H1 (cell line): ENCODE data around the gene GIMD1. TPM values are rescaled to one million over a fixed set of nuclear protein-coding genes. Genes with fewer than 3 reads are reported as not detected.

Source experiments
- CTCF ChIA-PET: fragments of 300-600 bp; sonication (Branson Sonifier 250); formaldehyde crosslinking; loops from one replicate; lab custom pipeline; 2021; ENCODE audit not compliant: partially characterized antibody; lab: Charles Lee
- POLR2A ChIA-PET: fragments of 300-600 bp; sonication (Branson Sonifier 250); formaldehyde crosslinking; loops from one replicate; lab custom pipeline; 2021; ENCODE audit warnings: inconsistent platforms; ENCODE audit not compliant: partially characterized antibody; lab: Charles Lee
- DNase-seq, 2 experiments: peaks; one replicate each; pipeline versions ENCODE4 v3.0.0 to v3.0.0-alpha.2; 2010 to 2022; ENCODE audit warnings: low spot score in 2 of 2, low read depth in 1 of 2, mixed read lengths in 1 of 2
- FAIRE-seq: peaks from 2 replicates; lab custom pipeline; 2011; peaks lifted over from hg19 to GRCh38; lab: Jason Lieb, UNC
- H2AFZ ChIP-seq: 2 replicates; pipeline ENCODE4 v1.8.1; 2012; ENCODE audit warnings: low read length, inconsistent platforms
- H2AK5ac ChIP-seq: 2 replicates; pipeline ENCODE4 v1.6.1; 2013; ENCODE audit warnings: low read depth, low read length
- H2BK120ac ChIP-seq: replicated peaks from 2 replicates; pipeline ENCODE3; 2013; ENCODE audit warnings: low read depth, low read length, inconsistent platforms
- H2BK12ac ChIP-seq: 2 replicates; pipeline ENCODE4 v1.6.1; 2013; ENCODE audit warnings: low read depth, low read length
- H2BK15ac ChIP-seq: 2 replicates; pipeline ENCODE4 v1.6.1; 2013; ENCODE audit warnings: low read length
- H2BK20ac ChIP-seq: 2 replicates; pipeline ENCODE4 v1.6.1; 2013; ENCODE audit warnings: low read length
- H2BK5ac ChIP-seq: 2 replicates; pipeline ENCODE4 v1.6.1; 2013; ENCODE audit warnings: low read depth, low read length
- H3K14ac ChIP-seq: 2 replicates; pipeline ENCODE4 v1.6.1; 2013; ENCODE audit warnings: inconsistent platforms; ENCODE audit not compliant: insufficient read length
- H3K18ac ChIP-seq: 2 replicates; pipeline ENCODE4 v1.6.1; 2013; ENCODE audit warnings: low read length; ENCODE audit errors: extremely low read depth
- H3K23ac ChIP-seq: 2 replicates; pipeline ENCODE4 v1.6.1; 2013; ENCODE audit warnings: inconsistent platforms; ENCODE audit not compliant: insufficient read length
- H3K23me2 ChIP-seq: 2 replicates; pipeline ENCODE4 v1.6.1; 2013; ENCODE audit warnings: low read depth, low read length
- H3K27ac ChIP-seq: 2 replicates; pipeline ENCODE4 v1.6.1; 2011; ENCODE audit warnings: low read depth, low read length, inconsistent platforms
- H3K27me3 ChIP-seq, 4 experiments: replicated peaks in 1 of 4; 1 replicate in 1 of 4; 2 replicates in 3 of 4; pipeline versions ENCODE4 v1.6.1 to v1.8.1; 2011 to 2013; ENCODE audit warnings: low read length in 3 of 4, mild to moderate bottlenecking in 3 of 4, inconsistent platforms in 2 of 4, mixed read lengths in 2 of 4, moderate library complexity in 1 of 4; ENCODE audit not compliant: control insufficient read depth in 3 of 4, insufficient read depth in 3 of 4; ENCODE audit errors: extremely low read depth in 1 of 4
- H3K36me3 ChIP-seq, 4 experiments: 2 replicates each; pipeline versions ENCODE4 v1.6.1 to v1.8.1; 2011 to 2013; ENCODE audit warnings: mild to moderate bottlenecking in 4 of 4, low read length in 3 of 4, moderate library complexity in 2 of 4, control low read depth in 1 of 4, inconsistent platforms in 1 of 4; ENCODE audit not compliant: insufficient read depth in 4 of 4, control insufficient read depth in 2 of 4
- H3K4ac ChIP-seq: replicated peaks from 2 replicates; pipeline ENCODE3; 2013; ENCODE audit warnings: low read length, low read depth, mixed read lengths, inconsistent platforms; ENCODE audit not compliant: insufficient read length
- H3K4me1 ChIP-seq, 4 experiments: replicated peaks in 1 of 4; 1 replicate in 1 of 4; 2 replicates in 3 of 4; pipeline versions ENCODE4 v1.6.1 to v1.8.1; 2011 to 2013; ENCODE audit warnings: low read length in 3 of 4, inconsistent platforms in 2 of 4, mixed read lengths in 1 of 4; ENCODE audit not compliant: insufficient read depth in 4 of 4, control insufficient read depth in 3 of 4
- H3K4me2 ChIP-seq, 2 experiments: 2 replicates each; pipeline versions ENCODE4 v1.6.1 to v1.8.1; 2011 to 2013; ENCODE audit warnings: low read depth in 2 of 2, low read length in 2 of 2, control low read depth in 1 of 2, inconsistent platforms in 1 of 2, mild to moderate bottlenecking in 1 of 2; ENCODE audit not compliant: insufficient read depth in 1 of 2
- H3K4me3 ChIP-seq, 4 experiments: fragments of 200-600, 300-600 bp in 1 of 4; sonication (generic), shearing (Covaris generic), sonication (Bioruptor Twin) in 1 of 4; 2 replicates each; pipeline versions ENCODE4 v1.5.1 to v1.8.1; 2011 to 2016; ENCODE audit warnings: low read length in 4 of 4, low read depth in 3 of 4, control low read depth in 2 of 4, inconsistent platforms in 2 of 4, mild to moderate bottlenecking in 2 of 4, mixed read lengths in 1 of 4, moderate library complexity in 1 of 4; ENCODE audit not compliant: insufficient read depth in 2 of 4; ENCODE audit errors: extremely low read depth in 1 of 4
- H3K56ac ChIP-seq: replicated peaks from 2 replicates; pipeline ENCODE3; 2013; ENCODE audit warnings: low read depth, mild to moderate bottlenecking, mixed read lengths, low read length, inconsistent platforms; ENCODE audit not compliant: insufficient read length
- H3K79me1 ChIP-seq: 2 replicates; pipeline ENCODE4 v1.6.1; 2013; ENCODE audit warnings: low read depth, low read length, control low read depth
- H3K79me2 ChIP-seq, 2 experiments: 2 replicates each; pipeline versions ENCODE4 v1.6.1 to v1.8.1; 2012 to 2013; ENCODE audit warnings: low read length in 2 of 2, mild to moderate bottlenecking in 2 of 2, inconsistent platforms in 1 of 2; ENCODE audit not compliant: insufficient read depth in 2 of 2, control insufficient read depth in 1 of 2
- H3K9ac ChIP-seq, 4 experiments: replicated peaks in 1 of 4; 1 replicate in 1 of 4; 2 replicates in 3 of 4; pipeline versions ENCODE4 v1.6.1 to v1.8.1; 2011 to 2013; ENCODE audit warnings: low read depth in 3 of 4, low read length in 3 of 4, control low read depth in 2 of 4, mild to moderate bottlenecking in 2 of 4, moderate library complexity in 2 of 4, inconsistent platforms in 1 of 4; ENCODE audit errors: extremely low read depth in 1 of 4
- H3K9me3 ChIP-seq, 2 experiments: 2 replicates each; pipeline versions ENCODE4 v1.6.1 to v1.8.1; 2012 to 2013; ENCODE audit warnings: mild to moderate bottlenecking in 2 of 2, moderate library complexity in 2 of 2, control low read depth in 1 of 2, inconsistent platforms in 1 of 2, low read depth in 1 of 2, low read length in 1 of 2, mixed read lengths in 1 of 2; ENCODE audit not compliant: insufficient read depth in 2 of 2
- H4K20me1 ChIP-seq, 2 experiments: replicated peaks in 1 of 2; 2 replicates each; pipeline versions ENCODE3 to v1.8.1; 2011 to 2013; ENCODE audit warnings: inconsistent platforms in 2 of 2, low read length in 2 of 2, mild to moderate bottlenecking in 1 of 2; ENCODE audit not compliant: insufficient read depth in 2 of 2, control insufficient read depth in 1 of 2
- H4K5ac ChIP-seq: 2 replicates; pipeline ENCODE4 v1.6.1; 2013; ENCODE audit warnings: low read length, low read depth, mixed read lengths, inconsistent platforms; ENCODE audit not compliant: insufficient read length
- H4K8ac ChIP-seq: 2 replicates; pipeline ENCODE4 v1.8.0; 2013; ENCODE audit warnings: mild to moderate bottlenecking, moderate library complexity, low read length, inconsistent platforms; ENCODE audit not compliant: insufficient read depth; ENCODE audit errors: extremely low read depth
- H4K91ac ChIP-seq: replicated peaks from 2 replicates; pipeline ENCODE3; 2013; ENCODE audit warnings: low read length, mixed read lengths, inconsistent platforms; ENCODE audit not compliant: insufficient read length
- CBX5 ChIP-seq: fragments of 300-800, 300-1000 bp; sonication (generic); IDR thresholded peaks from 2 replicates; pipeline ENCODE4 v1.7.1; 2016; ENCODE audit warnings: antibody characterized with exemption, low read length, low read depth
- CREB1 ChIP-seq: IDR thresholded peaks from 2 replicates; pipeline ENCODE4 v1.6.1; 2012; ENCODE audit warnings: inconsistent platforms
- RAD21 ChIP-seq, 2 experiments: IDR thresholded peaks in 1 of 2; conservative IDR thresholded peaks in 1 of 2; 2 replicates each; pipeline ENCODE4 v1.6.1; 2011; ENCODE audit warnings: low read depth in 2 of 2, low read length in 2 of 2, improper control_type of control experiment in 1 of 2, inconsistent platforms in 1 of 2, mild to moderate bottlenecking in 1 of 2, moderate library complexity in 1 of 2
- RFX5 ChIP-seq: IDR thresholded peaks from 2 replicates; pipeline ENCODE4 v1.6.1; 2011; ENCODE audit warnings: low read depth, low read length, improper control_type of control experiment, borderline replicate concordance
- whole genome bisulfite sequencing, 2 experiments: shearing (Covaris generic) in 1 of 2; methylation state at CpG; one replicate each; pipeline versions ENCODE4 v1.1.6 to v1.1.7; 2013 to 2015; ENCODE audit warnings: low lambda C conversion rate in 2 of 2, mixed read lengths in 2 of 2, inconsistent platforms in 1 of 2, low coverage in 1 of 2, missing lambda C conversion rate in 1 of 2; ENCODE audit not compliant: insufficient replicate concordance in 2 of 2, insufficient coverage in 1 of 2, insufficient read length in 1 of 2; ENCODE audit errors: extremely low coverage in 1 of 2, missing lambda C conversion rate in 1 of 2; 5-methylcytosine and 5-hydroxymethylcytosine counted together
- polyA plus RNA-seq, 7 experiments: library from polyadenylated mRNA; depleted of rRNA in 3 of 7; stranded (reverse) in 5 of 7; unstranded in 2 of 7; fragments of >200 nt in 5 of 7; fragments of 200-250 nt in 2 of 7; gene quantifications; 1 replicate in 5 of 7; 2 replicates in 1 of 7; 4 replicates in 1 of 7; pipeline versions ENCODE4 v1.2.1 to v1.2.3, GENCODE V29; 2011 to 2013; ENCODE audit warnings: missing spikeins in 2 of 7, mixed read lengths in 2 of 7
- total RNA-seq: library from RNA; stranded (reverse); fragmentation: NEBNext Ultra II Directional; extraction: Animal tissue kit (Norgen Biotek cat#: 25700); gene quantifications from 2 replicates; pipeline ENCODE4 v1.2.1, GENCODE V29; 2021
- TF ChIP-seq, protein P1 (sequence below): IDR thresholded peaks from 2 replicates; pipeline ENCODE4 v1.6.1; 2012; ENCODE audit warnings: inconsistent platforms
- TF ChIP-seq, protein P2 (sequence below): IDR thresholded peaks from 2 replicates; pipeline ENCODE4 v1.6.1; 2012; ENCODE audit warnings: low read length, inconsistent platforms
- TF ChIP-seq, protein P3 (sequence below), 3 experiments: IDR thresholded peaks; 1 replicate in 2 of 3; 2 replicates in 1 of 3; pipeline versions ENCODE4 v1.5.1 to v1.6.1; 2011; ENCODE audit warnings: low read length in 3 of 3, mild to moderate bottlenecking in 3 of 3, inconsistent platforms in 2 of 3, low read depth in 1 of 3, moderate library complexity in 1 of 3; ENCODE audit not compliant: insufficient read depth in 1 of 3; ENCODE audit errors: control extremely low read depth in 1 of 3

GIMD1 gene
- total and polyA plus RNA-seq, 2 of the 8 experiments (the other 6 are each of a cell fraction or from before 2014, with no cell fraction given): not detected

DNA sequence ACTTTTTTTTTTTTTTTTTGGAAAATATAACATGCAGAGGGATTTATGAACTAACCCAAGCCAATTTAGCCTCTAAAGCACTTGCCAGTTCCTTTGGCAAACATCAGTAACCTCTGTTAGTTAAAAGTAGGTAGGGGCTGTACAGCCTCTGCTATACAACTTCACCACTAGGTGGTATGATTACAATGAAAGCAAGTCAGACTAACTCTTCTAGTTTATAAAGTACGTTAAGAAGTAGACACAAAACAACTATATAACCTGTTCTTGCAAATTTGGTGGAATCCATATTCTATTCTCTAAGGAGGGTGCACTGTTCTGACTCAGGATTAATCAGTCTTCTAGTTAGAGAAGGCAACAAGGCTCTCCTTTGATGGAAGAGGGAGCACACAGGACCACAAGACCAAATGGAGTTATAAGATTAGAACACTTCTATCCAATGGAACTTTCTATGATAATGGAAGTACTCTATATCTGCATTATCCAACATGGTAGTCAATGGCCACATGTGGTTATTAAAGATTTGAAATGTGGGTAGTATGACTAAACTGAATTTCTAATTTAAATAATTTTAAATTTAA lies 39.4 kb downstream of the GIMD1 start:
- Histone ChIP-seq H3K56ac (no peak overlapping the region), H3K27ac (no peak overlapping the region), H2BK12ac (no peak overlapping the region), H3K14ac (no peak overlapping the region), H3K4ac (no peak overlapping the region), H2BK5ac (no peak overlapping the region), H3K18ac (no peak overlapping the region), H3K23me2 (no peaks in the 10 kb centered on the region), H3K4me2 (no peak overlapping the region), H3K9ac (no peak overlapping the region), H2BK15ac (no peak overlapping the region), H4K20me1 (peaks cover 1 to 2% of the 10 kb centered on the region in 2 experiments), H3K23ac (no peak overlapping the region), H3K27me3 (no peaks in the 10 kb centered on the region), H3K79me2 (no peaks in the 10 kb centered on the region), H3K9me3 (no peaks in the 10 kb centered on the region), H2AFZ (no peak overlapping the region), H3K79me1 (no peaks in the 10 kb centered on the region), H4K8ac (no peak overlapping the region), H2AK5ac (no peak overlapping the region), H4K5ac (no peak overlapping the region), H3K36me3 (peaks cover 4 to 72% (median 17%) of the 10 kb centered on the region in 4 experiments), H4K91ac (no peak overlapping the region), H2BK120ac (no peak overlapping the region), H3K4me3 (no peak overlapping the region), H2BK20ac (no peak overlapping the region), H3K4me1 (no peaks in the 10 kb centered on the region)
- WGBS, 2 experiments: 63% methylated on average over 1 of the region's 1 CpG; no CpG with 5 or more reads in 1 of the 2 experiments
- CTCF ChIA-PET: interaction anchor here (0.6 to 2.1 kb wide), 17 partner anchors 11 to 1497 kb away, joined by 3 to 7 read pairs (median 3); partner anchors contain the start of genes AIMP1 and TBCK
- FAIRE-seq: no peak
- no peak for DNase-seq
- POLR2A ChIA-PET: interaction anchor here (0.5 to 0.8 kb wide), 2 partner anchors 13 to 1477 kb away, joined by 3 to 4 read pairs; partner anchors contain the start of genes AIMP1 and TBCK
- TF ChIP-seq, protein P1, sequence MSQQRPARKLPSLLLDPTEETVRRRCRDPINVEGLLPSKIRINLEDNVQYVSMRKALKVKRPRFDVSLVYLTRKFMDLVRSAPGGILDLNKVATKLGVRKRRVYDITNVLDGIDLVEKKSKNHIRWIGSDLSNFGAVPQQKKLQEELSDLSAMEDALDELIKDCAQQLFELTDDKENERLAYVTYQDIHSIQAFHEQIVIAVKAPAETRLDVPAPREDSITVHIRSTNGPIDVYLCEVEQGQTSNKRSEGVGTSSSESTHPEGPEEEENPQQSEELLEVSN: no peak
- TF ChIP-seq, protein P2, sequence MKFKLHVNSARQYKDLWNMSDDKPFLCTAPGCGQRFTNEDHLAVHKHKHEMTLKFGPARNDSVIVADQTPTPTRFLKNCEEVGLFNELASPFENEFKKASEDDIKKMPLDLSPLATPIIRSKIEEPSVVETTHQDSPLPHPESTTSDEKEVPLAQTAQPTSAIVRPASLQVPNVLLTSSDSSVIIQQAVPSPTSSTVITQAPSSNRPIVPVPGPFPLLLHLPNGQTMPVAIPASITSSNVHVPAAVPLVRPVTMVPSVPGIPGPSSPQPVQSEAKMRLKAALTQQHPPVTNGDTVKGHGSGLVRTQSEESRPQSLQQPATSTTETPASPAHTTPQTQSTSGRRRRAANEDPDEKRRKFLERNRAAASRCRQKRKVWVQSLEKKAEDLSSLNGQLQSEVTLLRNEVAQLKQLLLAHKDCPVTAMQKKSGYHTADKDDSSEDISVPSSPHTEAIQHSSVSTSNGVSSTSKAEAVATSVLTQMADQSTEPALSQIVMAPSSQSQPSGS: no peak
- no peak for TF ChIP-seq RFX5
- TF ChIP-seq CBX5: no peak
- TF ChIP-seq, protein P3, sequence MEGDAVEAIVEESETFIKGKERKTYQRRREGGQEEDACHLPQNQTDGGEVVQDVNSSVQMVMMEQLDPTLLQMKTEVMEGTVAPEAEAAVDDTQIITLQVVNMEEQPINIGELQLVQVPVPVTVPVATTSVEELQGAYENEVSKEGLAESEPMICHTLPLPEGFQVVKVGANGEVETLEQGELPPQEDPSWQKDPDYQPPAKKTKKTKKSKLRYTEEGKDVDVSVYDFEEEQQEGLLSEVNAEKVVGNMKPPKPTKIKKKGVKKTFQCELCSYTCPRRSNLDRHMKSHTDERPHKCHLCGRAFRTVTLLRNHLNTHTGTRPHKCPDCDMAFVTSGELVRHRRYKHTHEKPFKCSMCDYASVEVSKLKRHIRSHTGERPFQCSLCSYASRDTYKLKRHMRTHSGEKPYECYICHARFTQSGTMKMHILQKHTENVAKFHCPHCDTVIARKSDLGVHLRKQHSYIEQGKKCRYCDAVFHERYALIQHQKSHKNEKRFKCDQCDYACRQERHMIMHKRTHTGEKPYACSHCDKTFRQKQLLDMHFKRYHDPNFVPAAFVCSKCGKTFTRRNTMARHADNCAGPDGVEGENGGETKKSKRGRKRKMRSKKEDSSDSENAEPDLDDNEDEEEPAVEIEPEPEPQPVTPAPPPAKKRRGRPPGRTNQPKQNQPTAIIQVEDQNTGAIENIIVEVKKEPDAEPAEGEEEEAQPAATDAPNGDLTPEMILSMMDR (IDR thresholded peaks at IDR 0.05; ENCODE audit: control extremely low read depth in 1 of 3, insufficient read depth in 1 of 3, low read depth in 1 of 3, low read length in 3 of 3): peak in 2 of 3 experiments; percentile 24 to 62; a peak in 2 of 4 replicates
- peak; percentile 39 to 51 for TF ChIP-seq RAD21 (IDR thresholded peaks at IDR 0.05 in 1 of 2, conservative IDR thresholded peaks at IDR 0.05 in 1 of 2; ENCODE audit: low read depth in 2 of 2, low read length in 2 of 2)
- TF ChIP-seq CREB1: no peak
